RPMI8226 (cell line): Measurements from ENCODE around the gene COL13A1.

ENCODE experiments used
- DNase-seq: peaks from one replicate; pipeline ENCODE4 v3.0.0-alpha.2; 2015

Gene COL13A1

DNA sequence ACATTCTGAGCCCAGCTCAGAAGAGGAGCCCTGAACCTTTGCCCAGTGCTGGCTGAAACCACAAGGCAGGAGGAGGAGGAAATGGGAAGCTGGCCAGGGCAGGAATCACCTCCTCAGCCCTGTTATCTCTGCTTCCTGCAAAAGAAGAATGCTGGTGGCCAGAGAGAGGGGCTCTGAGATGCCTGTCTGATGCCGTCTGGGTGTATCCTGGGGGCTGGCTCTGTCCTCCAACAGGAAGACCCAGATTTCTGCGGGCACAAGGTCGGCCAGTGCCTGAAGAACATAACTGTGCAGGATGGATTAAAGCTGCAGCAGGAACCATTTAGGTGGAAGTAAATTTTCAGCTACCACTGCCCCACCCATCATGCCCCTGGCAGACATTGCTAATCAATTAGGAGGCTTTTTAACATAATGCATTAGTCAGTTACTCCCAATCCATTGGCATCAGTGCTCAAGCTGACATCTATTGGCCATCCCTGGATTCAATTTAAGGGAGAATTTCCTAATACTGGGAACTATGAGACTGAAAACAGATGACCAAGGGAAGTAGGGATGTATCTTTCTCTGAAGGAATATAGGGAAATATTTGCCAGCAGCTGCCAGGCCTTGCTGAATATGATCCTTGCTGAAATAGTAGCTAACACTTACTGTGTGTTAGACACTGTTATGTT lies 67.7 kb downstream of the COL13A1 start:
- DNase-seq: no peak

DNA sequence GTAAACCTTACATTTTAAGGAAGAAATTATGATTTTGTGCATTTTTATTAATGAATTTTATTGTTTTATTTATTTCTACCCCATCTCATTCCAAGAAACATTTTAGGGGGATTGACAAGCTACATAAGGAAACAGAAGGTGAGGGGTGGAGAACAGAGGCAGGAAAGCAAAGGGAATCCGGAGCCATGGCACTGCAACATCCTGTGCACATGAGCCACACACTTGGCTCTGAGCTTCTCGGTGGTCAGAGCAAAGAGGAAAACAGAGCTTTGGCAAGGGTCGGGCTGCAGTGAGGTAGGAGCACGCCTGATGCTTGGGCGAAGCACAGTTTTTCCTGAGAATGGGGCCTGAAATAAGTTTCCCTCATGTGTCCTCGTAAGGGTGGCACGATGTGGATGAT lies 68.9 kb downstream of the COL13A1 start:
- DNase-seq: no peak

DNA sequence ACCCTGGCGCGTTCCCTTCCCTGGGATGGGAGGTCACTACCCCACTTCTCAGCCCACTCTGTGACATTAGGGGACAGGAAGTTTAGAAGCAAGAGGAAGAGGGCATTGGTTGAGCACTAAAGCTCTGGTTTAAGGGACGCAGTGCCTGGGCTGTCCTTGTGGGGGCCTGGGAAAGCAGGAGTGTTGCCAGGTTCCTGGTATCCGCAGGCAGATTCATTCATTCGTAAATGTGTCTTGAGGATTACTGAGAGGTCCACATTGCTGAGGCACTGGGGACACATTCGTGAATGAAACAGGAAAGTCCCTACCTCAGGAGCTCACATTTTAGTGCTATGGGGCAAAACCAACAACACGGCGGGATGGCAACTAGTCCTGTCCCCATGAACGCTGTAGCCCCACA lies 69.4 kb downstream of the COL13A1 start:
- DNase-seq: no peak

DNA sequence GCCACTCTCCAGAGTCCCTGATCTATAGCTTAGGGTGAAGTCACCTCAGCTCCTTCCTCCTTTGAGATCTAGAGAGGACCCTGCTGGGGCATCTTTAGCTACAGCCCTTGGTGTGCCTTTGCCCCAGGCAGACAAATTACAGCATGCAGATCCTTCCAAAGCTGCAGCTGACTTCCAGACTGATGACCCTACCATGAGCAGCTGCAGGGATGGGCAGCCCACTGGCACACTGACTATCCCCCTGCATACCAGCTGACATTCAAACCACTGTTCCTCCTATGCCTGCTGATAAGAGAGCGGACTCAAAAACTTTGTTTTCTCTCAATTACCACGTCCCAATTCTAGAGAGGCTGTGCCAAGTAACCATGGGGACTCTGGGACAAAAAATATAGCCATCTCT lies 70.6 kb downstream of the COL13A1 start:
- no peak for DNase-seq

DNA sequence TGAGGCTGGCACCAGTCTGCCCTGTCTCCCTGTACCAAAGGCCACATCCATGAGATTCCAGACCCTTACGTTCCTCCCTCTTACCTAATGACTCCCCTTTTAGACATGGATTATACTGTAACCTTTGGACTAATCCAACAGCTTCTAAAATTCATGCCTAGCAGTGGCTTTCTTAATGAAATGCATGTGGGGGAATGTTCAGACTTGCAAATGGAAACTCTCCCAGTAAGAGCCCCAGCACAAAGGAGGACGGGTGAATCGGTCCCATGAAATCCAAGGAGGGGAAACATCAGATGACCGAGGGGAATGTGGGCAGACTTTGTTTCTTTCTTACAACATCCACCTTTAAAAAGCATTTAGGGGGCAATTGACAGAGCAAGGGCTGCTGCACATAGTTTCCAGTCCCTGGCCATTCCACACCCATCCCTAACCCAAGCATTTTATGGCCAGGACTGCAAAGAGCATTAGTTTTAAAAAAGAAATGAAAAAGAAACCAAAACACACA lies 71.5 kb downstream of the COL13A1 start:
- DNase-seq: no peak

DNA sequence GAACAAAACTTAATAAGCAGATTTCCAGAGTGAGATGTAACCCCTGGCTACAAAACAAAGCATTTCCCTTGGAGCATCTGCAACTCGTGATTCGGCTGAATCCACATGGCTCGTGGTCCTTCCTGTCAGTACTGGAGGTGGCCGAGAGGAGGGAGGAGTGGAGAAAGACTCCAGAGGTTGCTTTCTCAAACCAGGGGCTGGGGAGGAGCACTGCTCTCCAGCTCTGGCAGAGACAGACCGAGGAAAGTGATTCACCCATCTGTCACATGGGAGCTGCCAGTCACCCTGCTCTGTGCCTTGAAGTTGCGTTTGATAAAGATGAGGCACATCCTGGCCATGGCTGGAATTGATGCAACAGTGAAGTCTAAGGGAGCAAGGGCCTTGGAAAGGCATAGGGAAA lies 72.7 kb downstream of the COL13A1 start:
- DNase-seq: no peak

DNA sequence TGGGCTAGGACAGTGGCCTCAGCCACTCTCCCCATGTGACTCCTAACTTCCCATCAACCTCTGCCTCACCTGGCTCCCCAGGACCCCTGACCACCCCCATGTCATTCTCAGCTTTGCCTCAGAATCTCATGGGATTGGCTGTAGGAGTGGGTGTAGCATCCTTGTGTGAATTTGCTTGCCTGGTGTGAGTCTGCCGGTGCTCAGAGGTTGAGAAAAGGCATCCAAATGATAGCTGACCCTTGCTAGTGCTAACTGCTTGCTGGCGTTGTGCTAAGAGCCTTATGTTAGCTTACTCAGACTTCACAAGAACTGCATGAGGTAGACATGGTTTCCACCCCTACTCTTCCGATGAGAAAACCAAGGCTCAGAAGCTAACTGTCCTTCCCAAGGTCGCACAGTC lies 74.2 kb downstream of the COL13A1 start:
- DNase-seq: no peak

DNA sequence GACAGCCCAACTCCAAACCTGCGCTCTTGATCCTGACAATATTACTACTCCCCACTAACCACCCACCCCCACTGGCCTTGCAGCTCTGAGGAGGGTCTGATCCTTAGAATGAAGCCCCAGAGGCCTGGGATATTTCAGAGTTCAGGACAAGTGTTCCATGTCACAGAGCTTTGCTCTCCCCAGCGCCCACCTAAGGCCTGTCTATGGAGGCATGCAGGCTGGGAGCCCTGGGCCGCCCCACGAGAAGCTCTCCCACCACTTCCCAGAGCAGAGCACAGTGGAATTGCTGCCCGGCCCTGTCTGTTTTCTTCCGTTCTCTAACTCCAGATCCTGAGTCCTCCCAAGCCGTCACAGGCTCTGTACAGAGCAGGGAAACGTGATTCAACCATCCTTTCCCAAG lies 74.6 kb downstream of the COL13A1 start:
- DNase-seq: no peak

DNA sequence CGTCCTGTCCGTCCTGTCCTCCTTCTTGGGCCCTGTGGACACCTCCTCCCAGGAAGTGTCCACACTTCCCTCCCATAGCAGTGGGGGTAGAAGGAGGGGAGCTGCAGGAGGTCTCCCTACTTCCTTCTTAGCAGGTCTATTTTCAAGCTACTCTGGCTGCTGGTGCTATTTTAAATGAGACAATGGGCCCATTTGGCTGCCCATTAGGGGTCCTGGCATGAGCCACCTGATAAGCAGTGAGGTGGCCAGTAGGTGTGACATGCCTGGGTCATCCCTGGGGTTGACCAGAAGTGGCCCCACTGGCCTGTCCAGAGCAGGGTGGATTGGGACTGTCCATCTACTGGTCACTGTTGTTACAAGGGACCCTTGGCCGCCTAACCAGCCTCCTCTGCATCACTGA lies 75.2 kb downstream of the COL13A1 start:
- DNase-seq: no peak

DNA sequence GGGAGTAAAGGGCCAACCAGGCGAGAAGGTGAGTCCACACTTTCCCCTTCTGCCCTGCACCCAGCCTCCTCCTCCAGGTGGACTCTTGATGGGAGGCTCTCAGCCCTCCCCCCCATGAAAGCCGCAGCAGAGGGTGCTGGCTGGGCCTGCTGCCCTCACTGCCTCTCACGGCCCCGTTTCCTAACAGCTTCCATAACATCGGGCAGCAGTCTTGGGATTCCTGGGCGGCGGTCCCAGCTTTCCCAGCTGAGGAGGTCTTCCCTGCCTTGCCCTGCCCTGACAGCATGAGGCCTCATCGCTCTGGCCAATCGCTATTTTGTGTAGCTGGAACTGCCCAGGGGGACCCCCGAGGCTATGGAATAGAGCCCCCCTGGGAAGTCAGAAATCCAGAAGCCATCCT lies 76.3 kb downstream of the COL13A1 start:
- no peak for DNase-seq

DNA sequence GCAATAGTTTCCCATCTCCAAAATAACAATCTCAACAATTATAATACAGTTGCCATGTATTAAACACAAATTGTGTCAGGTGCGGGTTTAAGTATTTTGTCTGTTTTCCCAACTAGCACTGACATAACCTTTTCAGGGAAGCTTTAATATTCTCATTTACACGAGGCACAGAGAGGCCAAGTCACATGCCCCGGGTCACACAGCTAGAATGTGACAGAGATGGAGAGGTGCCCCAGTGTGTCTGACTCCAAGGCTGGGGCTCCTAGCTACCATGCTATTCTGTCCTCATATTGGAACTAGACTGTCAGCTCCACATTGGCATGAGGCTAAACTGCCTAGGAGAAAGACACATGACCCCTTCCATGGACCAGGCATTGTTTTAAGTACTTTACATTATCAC lies 77.2 kb downstream of the COL13A1 start:
- DNase-seq: no peak

DNA sequence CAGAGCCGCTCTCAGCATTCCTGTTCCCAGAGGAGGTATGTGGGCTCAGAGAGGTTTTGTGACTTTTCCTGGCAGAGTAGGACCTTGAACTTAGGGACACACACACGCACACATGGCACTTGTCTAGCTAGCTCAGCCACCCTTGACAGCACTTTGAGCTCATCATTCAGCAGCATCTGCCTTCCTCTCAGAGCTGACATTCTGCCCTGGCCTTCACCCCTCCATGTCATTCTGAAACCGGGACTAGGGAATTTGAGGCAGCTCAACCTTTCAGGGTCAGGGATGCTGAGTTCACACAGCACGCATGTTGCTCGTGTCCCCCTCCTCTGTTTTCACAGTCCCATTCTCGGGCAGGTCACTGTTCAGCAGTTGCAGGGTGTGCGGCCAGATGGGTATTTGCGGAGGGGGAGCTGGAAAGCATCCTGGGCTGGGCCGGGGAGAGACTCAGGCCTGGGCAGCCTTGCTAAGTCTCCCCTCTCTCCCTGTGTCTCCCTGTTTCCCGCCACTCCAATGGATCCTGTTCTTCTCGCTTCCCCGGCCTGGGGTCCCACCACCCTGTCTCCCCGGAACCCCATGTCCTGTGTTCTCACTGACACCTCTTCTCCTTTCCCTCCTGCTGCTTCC lies 78.0 kb downstream of the COL13A1 start:
- DNase-seq: no peak

DNA sequence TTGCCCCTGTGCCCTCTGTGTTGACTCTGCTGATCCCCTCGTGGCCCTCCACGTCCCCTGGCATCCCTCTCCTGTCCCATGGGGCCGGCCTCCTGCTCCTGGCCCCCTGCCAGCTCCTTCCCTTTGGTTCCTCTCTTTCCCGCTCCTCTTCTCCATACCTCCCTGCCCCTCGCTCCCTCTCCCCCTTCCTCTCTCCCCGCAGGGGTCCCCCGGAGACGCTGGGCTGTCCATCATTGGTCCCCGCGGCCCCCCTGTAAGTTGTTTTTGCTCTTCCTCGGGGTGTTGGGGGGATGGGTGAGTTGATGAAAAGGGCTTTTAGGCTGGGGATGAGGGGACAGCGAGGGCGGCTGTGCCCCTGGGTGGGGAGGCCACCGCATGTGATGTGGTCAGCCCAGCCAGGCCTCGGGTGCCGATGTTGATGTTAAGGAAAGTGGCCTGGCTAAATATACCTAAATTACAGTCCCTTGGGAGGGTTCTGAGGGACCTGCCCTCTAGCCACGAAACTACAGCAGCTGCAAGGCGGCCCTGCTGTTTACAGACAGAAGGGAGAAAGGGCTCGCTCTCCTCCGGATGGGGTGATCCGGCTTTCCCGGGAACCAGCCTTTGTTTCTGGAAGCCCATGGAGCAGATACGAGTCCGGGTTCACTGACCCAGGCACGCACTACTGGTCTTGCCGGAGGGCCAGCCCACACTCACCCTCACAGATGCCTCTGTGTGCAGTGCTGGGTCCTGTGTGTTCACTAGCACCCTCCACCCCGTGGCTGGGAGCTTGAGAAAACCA lies 78.8 kb downstream of the COL13A1 start:
- no peak for DNase-seq

DNA sequence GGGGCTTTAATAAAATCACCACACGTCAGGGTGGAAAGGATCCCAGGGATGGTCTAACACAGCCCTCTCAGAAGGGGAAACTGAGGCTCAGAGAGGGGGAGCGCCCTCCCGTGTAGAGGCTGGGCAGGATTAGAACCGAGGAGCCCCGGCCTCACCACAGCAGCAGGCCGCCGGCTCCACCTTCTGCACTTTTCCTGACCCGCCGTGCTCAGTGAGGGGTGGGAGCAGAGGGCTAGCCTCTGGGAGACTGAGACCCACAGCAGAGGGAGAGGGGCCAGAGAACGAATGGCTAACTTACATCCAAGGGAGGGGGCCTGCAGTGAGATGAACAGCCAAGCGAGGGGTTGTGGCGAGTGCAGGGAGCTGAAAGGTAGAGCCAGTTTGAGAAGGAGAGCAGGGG lies 79.5 kb downstream of the COL13A1 start:
- DNase-seq: no peak

DNA sequence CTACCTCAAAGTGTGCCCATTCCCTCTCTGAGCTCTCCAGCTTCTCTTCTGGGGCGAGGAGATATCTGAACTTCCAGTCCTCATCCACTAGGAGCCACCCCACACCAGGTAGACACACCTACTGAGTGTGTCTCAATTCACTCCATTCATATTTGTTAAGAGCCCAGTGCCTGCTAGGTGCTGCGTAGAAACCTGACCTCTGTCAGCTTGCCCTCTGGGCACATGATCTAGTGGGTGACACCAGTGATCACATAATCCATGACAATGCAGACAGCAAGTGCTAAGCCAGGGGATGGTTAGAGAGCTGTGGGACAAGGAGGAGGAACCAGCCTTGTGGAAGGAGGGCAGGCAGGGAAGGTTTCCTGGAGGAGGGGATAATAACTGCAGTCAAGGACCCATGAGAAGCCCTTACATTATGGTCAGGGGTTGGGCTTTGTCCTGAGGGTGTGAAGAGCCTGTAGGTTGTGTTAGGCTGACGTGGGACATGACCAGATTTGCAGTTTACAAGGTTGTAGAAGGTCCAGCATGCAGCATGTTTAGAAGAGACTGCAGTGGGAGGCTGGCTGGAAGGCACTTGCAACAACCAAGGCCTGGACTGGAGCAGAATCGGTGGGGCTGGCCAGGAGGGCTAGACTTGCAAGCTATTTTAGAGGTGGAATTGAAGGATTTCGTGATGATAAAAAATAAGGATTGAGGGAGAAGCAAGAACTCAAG lies 81.8 kb downstream of the COL13A1 start:
- DNase-seq: peak; percentile 38

DNA sequence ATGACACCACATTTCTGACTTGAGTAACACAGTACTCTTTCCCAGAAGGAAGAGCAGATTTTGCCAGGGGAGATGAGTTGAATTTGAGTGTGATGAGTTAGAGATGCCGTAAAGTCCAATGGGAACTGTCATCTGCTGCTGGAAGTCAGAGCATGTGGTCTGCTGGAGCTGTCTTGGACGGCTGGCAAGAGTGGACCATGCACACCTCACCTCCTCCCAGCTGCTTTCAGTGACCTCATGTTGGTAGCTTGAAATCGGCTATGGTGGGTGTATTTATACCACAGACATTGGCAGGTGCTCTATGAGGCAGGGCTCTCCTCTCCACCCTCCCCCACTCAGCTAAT lies 82.3 kb downstream of the COL13A1 start:
- DNase-seq: no peak

DNA sequence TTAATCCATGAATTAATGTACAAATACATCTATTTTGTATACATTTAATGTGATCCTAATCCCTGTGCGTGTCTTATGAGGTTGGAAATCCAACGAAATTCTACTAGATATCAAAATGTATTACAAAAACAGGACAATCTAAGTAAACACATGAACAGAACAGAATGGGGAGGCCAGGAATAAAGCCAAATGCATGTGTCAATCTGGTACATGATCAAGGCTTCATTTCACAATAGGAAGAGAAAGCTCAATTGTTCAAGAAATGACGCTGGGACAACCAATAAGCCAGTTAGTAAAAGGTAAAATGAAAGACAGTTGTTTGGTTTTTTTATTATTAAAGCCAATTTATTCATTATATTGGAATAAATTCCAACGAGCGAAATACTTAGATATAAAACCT lies 83.0 kb downstream of the COL13A1 start:
- no peak for DNase-seq

DNA sequence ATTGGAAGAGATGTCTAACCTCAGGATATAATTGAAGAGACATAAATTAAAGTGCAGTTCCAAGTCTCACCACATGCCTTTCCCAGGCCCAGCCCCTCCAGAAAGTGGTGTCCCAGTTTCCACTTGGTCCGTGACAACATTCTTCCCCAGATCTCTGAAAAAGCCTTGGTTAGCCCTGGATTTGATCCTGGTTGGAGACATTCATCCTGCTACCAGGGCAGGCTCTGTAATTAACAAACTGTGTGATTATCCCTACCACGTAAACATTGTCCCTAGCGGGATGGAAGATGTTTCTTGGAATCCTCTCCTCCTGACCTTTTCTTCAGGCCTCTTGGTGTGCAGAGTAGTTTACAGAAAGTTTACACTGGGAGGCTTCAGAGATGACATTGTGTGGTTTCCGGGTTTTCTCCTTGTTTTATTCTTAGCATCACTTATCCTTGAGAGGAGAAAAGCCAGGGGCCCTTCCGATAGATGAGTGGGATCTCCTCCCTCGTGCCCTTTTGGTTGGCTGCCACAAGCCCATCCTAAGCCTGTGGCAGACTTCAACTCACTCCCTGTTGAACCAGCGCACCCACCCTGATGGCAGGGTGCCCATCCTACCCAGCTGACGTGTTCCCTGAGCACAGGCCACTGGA lies 83.8 kb downstream of the COL13A1 start:
- no peak for DNase-seq

DNA sequence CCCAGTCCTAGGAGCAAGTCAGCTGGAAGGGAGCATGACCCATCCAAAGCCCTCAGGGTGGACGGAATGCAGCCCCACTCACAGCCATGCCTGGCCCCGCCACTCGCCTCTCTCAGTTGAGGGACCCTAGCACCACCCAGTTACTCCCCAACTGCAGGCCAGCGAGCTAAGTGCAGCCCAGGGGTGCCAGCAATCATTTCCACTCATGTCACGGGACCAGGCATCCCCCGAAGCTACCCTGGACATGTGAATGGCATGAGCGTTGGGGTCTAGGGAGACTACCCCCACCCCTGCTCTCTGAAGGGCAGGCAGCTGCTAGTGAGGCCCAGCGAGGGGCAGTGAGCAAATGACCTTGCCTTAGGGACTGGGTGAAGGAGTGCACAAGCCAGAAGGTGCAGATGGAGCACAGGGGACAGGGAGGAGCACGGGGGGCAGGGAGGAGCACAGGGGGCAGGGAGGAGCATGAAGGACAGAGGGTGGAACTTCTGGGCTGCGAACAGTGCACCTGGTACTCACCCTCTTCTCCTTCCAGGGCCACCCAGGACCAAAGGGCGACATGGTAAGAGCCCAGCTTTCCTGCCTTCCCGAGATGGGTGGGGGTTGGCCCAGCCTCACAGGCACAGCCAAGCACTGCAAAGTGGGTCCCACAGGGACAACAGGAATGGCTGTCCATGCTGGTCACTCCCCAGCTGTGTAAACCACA lies 87.3 kb downstream of the COL13A1 start:
- DNase-seq: no peak

DNA sequence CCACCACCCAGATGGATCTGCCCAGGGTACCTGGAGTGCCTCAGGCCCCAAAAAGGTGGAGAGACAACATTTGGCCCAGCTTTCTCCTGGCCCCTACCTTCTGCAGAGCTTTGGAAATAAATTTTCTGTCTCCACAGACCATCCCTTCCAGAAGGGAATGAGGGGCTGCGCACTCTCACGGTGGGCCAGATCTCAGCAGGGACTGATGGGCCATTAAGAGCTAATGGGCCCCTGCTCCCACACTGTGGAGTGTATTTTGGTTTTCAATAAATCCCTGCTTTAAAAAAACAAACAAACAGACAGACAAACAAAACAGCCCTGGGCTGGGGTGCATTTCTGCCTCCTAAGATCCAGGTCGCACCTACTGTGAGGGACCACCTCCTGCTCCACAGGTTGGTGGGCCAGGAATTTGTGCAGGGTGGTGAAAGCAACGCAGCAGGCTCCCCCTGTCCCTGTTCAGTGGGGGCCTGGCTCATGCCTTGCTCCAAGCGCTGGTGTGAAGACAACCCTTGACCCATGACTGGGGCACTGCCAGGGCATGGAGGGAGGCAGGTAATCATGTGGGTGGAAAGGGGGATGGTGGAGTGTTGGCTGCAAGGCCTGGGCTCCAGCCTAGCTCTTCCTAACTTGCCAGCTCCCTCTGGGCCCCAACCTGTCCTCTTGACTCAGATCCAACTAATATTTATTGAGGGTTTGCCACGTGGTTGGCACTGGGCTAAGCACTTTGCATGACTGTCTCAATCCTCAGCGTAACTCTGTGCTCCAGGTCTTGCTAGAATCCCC lies 88.5 kb downstream of the COL13A1 start:
- no peak for DNase-seq

DNA sequence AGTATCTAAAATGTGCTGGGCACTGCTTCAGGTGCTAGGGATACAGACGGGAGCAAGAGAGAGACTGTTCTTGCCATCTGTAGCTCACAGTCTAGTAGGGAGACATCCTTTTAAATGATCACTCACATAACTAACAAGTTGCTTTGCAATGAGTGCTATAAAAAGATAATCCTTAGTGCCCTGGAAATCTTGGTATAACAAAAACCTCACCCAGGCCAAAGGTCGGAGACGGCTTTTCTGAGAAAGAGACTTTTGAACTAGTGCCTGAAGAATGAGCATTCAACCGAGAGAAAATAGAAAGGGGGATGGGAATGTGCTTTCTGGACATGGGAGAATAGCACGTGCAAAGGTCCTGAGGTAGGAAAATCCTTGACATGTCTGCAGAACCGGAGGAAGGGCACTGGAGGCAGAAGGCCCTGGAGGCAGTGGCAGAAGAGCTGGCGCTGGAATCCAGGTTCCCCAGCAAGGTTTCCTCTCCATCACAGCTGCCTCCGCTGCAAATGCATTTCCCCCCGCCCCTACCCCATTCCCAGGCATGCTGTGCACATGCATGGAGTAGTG lies 89.4 kb downstream of the COL13A1 start:
- DNase-seq: no peak
